Erythroblast (primary cell): ENCODE results near the gene B3GNT7.
"Not testable (repeated sequence)": the region's sequence is repeated elsewhere in the genome, so short reads cannot be mapped to it uniquely, and the experiment has no call there.

Experiments used
- DNase-seq, 2 experiments: peaks; one replicate each; lab custom pipeline; 2025; lab: John Stamatoyannopoulos, UW
- GATA1 ChIP-seq: IDR thresholded peaks from 2 replicates; pipeline ENCODE4 v1.6.1; 2011; ENCODE audit warnings: low read depth, mild to moderate bottlenecking, control low read depth, low read length, moderate library complexity
- POLR2A ChIP-seq: IDR thresholded peaks from 2 replicates; pipeline ENCODE4 v1.6.1; 2011; ENCODE audit warnings: mild to moderate bottlenecking, low read length

B3GNT7 gene

DNA sequence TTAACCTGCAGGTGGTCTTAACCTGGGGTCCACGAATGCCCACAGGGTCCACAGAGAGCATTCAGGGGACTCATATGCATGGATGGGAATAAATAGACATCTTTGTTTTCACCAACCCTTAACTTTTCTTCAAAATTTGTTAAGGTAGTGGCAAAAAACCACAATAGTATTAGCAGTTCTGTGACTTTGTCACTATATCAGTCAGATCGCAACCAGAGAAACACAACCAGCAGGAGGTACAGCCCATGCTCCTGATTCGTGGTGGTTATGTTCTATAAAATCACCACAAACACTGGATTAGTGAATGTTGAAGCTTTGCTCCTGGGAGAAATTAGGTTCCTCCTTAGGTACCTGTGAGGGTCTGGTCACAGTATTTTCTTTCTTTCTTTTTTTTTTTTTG lies 31.6 kb downstream of the B3GNT7 start:
- no peak for DNase-seq
- no peak for TF ChIP-seq GATA1
- no peak for TF ChIP-seq POLR2A

DNA sequence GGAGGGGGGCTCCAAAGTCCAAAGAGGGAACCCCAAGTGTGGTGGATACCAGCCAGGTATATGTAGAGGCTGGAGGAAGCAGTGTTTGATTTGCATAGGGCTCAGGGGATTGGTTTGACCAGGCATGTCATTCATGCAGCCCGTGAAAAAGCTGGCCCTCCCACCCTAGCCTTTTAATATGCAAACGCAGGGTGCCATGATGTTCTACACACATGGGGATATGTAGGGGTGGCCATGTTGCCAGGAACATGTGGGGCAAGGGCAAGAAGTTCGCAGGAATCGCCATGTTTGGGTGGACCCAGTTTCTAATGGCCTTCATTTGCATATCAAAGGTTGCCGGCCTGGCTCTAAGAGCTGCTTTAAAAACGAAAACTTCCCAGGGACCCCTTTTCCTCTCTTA lies 33.6 kb downstream of the B3GNT7 start:
- no peak for TF ChIP-seq POLR2A
- TF ChIP-seq GATA1, result no peak
- DNase-seq, result no peak

DNA sequence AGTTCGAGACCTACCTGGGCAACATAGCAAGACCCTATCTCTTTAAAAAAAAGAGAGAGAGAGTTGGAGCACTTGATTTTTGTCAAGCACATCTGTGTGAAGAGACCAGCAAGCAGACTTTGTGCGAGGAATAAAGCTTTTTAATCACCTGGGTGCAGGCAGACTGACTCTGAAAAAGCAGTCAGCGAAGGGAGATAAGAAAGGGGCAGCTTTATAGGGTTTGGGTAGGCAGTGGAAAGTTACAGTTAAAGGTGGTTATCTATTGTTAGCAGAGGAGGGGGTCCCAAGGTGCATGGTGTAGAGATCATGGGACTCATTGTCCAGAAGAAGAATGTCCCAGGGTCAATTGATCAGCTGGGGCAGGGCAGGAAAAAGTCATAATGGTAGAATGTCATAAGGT lies 34.4 kb downstream of the B3GNT7 start:
- no peak for TF ChIP-seq GATA1
- no peak for TF ChIP-seq POLR2A
- peak in 1 of 2 experiments; percentile 44 for DNase-seq

DNA sequence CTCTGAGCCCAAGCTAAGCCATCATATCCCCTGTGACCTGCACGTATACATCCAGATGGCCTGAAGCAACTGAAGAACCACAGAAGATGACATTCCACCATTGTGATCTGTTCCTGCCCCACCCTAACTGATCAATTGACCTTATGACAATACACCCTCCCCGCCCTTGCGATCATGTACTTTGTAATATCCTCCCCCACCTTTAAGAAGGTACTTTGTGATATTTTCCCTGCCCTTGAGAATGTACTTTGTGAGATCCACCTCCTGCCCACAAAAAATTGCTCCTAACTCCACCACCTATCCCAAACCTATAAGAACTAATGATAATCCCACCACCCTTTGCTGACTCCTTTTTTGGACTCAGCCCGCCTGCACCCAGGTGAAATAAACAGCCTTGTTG lies 34.9 kb downstream of the B3GNT7 start:
- DNase-seq, result not testable (repeated sequence)

- TF ChIP-seq POLR2A (no peak), GATA1 (no peak)
- DNase-seq, result no peak
Observed at GRCh38 chr2:231431606-231432005, 36.1 kb downstream of the B3GNT7 start.

DNA sequence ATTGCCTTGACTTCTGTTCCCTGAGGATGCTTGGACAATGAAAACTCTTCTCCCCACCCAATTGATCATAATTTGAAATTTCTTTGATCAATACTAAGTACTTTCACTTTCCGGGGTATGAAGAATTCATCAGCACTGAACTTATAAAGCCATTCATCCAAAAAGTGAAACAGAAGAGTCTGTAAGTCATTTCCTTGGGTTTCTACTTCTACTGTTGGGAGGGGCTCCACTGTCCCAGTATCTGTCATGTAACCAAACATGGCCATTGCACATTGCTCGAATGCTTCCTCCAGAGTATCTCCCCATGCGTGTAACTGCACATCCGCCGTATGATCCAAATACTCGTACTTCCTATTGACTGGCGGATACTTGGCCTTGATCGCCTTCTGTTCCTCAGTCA lies 38.5 kb downstream of the B3GNT7 start:
- DNase-seq, result no peak
- TF ChIP-seq GATA1 (no peak), POLR2A (no peak)

DNA sequence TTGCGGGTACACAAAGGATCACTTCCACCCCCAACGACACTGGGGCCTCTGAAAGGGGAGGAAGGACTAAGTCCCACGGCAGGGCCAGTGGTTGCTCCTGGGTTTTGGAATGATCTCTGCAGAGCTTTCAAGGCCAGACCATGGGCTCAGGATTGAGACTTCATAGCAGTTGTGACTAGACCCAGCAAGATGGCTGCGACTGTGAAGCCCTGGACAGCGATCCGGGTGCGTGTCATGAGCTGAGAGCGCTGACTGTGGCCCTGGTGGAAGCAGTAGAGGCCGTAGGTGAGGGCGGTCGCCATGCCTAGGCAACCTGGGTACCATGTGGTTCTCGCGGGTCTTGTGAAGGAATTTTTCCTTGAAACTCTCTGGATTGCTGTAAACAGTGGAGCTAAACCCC lies 41.4 kb downstream of the B3GNT7 start:
- DNase-seq, result no peak
- no peak for TF ChIP-seq GATA1
- no peak for TF ChIP-seq POLR2A

- TF ChIP-seq GATA1 (no peak), POLR2A (no peak)
- no peak for DNase-seq
Observed at GRCh38 chr2:231449503-231450054, 54.1 kb downstream of the B3GNT7 start.

GRCh38 chr2:231450548-231450989 lies 55.1 kb downstream of the B3GNT7 start:
- TF ChIP-seq POLR2A (no peak), GATA1 (no peak)
- no peak for DNase-seq
